Stomach (tissue), 4 donors: Measurements from ENCODE around the gene RSPRY1.

ENCODE experiments used
- CTCF ChIP-seq, 7 experiments: fragments of 450-650 bp in 4 of 7; fragments of 200-600 bp in 3 of 7; sonication (generic) in 3 of 7; IDR thresholded peaks; one replicate each; pipeline ENCODE4 v1.5.1; 2016 to 2019; ENCODE audit warnings: antibody characterized with exemption in 7 of 7, control low read depth in 2 of 7, mild to moderate bottlenecking in 1 of 7
- POLR2A ChIP-seq, 4 donors: fragments of 450-650 bp; IDR thresholded peaks; one replicate each; pipeline ENCODE4 v1.6.1; 2016; ENCODE audit warnings: antibody characterized with exemption in 4 of 4, control low read depth in 2 of 4, mild to moderate bottlenecking in 1 of 4, moderate library complexity in 1 of 4

GRCh38 chr16:57216968-57217367, 30.8 kb downstream of the RSPRY1 start:
- no peak for TF ChIP-seq CTCF (IDR thresholded peaks at IDR 0.05)
- no peak for TF ChIP-seq POLR2A (IDR thresholded peaks at IDR 0.05)
